Measurements from ENCODE around the gene IL26. TPM values are rescaled to one million over a fixed set of nuclear protein-coding genes. Genes with fewer than 3 reads are reported as not detected.

Gene IL26
- total and polyA plus RNA-seq, 2 donors (not counting 3 experiments of a cell fraction or from before 2014, with no cell fraction given): not detected

- Histone ChIP-seq H3K4me1 (ENCODE audit: control insufficient read depth, extremely low read depth, insufficient read depth, low read length) (no peaks in the 10 kb centered on the region), H3K36me3 (ENCODE audit: control insufficient read depth in 2 of 2, extremely low read depth in 1 of 2, insufficient read depth in 2 of 2, low read length in 2 of 2) (no peaks in the 10 kb centered on the region), H3K4me2 (ENCODE audit: insufficient read depth, low read length) (no peak within 1 kb of the TSS), H3K9me3 (replicated peaks; ENCODE audit: control insufficient read depth, insufficient read depth, low read length) (no peaks in the 10 kb centered on the region), H2AFZ (ENCODE audit: low read depth, low read length) (no peak within 1 kb of the TSS), H3K4me3 (replicated peaks in 1 of 3; ENCODE audit: insufficient read depth in 1 of 3, low read depth in 1 of 3, low read length in 3 of 3) (no peak within 1 kb of the TSS), H3K9me1 (replicated peaks; ENCODE audit: control insufficient read depth, extremely low read depth, insufficient read depth, low read length) (no peaks in the 10 kb centered on the region), H3K27ac (ENCODE audit: insufficient read depth, low read depth, low read length) (no peak within 1 kb of the TSS), H3K27me3 (ENCODE audit: control insufficient read depth in 2 of 2, insufficient read depth in 2 of 2, low read length in 2 of 2) (no peaks in the 10 kb centered on the region), H3K79me2 (ENCODE audit: control insufficient read depth, insufficient read depth, low read length) (no peaks in the 10 kb centered on the region), H4K20me1 (replicated peaks; ENCODE audit: control insufficient read depth, extremely low read depth, insufficient read depth, low read length) (no peaks in the 10 kb centered on the region), H3K9ac (replicated peaks; ENCODE audit: extremely low read depth, insufficient read depth, low read length) (no peak within 1 kb of the TSS)
- CTCF ChIA-PET: interaction anchor here (3.0 kb wide), 1 partner anchor 119 kb away, joined by 18 read pairs; no protein-coding TSS in a partner anchor
- no peak for FAIRE-seq
- intact Hi-C loops (cut with micrococcal nuclease): no loop called here
- POLR2A ChIA-PET: no interaction called here
- no peak for DNase-seq (ENCODE audit: low read depth, low spot score)
- dilution Hi-C loops (cut with MboI; ENCODE audit: extremely low pct_ligation_motif_present, low sequenced_read_pairs): no loop called here
- TF ChIP-seq MYC (IDR thresholded peaks at IDR 0.05; ENCODE audit: low read depth, low read length) (no peak), JUN (IDR thresholded peaks at IDR 0.05; ENCODE audit: borderline replicate concordance, insufficient read depth, insufficient read length, low read depth) (no peak), GATA2 (IDR thresholded peaks at IDR 0.05; ENCODE audit: insufficient read depth, insufficient read length, low read depth, low read length) (no peak), POLR2AphosphoS5 (IDR thresholded peaks at IDR 0.05; ENCODE audit: insufficient read depth, low read depth, low read length) (no peak), MAX (IDR thresholded peaks at IDR 0.05; ENCODE audit: insufficient read depth, insufficient read length) (no peak), EZH2 (IDR thresholded peaks at IDR 0.05; ENCODE audit: borderline replicate concordance, low read depth, low read length, severe bottlenecking) (no peak), CTCF (IDR thresholded peaks at IDR 0.05; ENCODE audit: extremely low read depth in 1 of 2, insufficient read depth in 1 of 2, low read depth in 1 of 2, low read length in 2 of 2) (no peak), POLR2A (IDR thresholded peaks at IDR 0.05; ENCODE audit: low read depth, low read length) (no peak), FOS (IDR thresholded peaks at IDR 0.05; ENCODE audit: borderline replicate concordance, insufficient read depth, low read length) (no peak)
- no TSS peak for BruUV-seq (replicated peaks)
Measured at GRCh38 chr12:68159681-68160304, 65.8 kb downstream of the IL26 start, which contains the start of gene IFNG. TSS of gene IFNG (minus strand) at chr12:68159740. CDS start at chr12:68159615, 125 bp downstream.
